OCI-M2 (cell line): Measurements from ENCODE around the gene MIDN.
"Not testable (repeated sequence)": the region's sequence is repeated elsewhere in the genome, so short reads cannot be mapped to it uniquely, and the experiment has no call there.

Source experiments
- DNase-seq: peaks from one replicate; lab custom pipeline; 2025; ENCODE audit not compliant: unreplicated experiment; lab: John Stamatoyannopoulos, UW

The MIDN gene

DNA sequence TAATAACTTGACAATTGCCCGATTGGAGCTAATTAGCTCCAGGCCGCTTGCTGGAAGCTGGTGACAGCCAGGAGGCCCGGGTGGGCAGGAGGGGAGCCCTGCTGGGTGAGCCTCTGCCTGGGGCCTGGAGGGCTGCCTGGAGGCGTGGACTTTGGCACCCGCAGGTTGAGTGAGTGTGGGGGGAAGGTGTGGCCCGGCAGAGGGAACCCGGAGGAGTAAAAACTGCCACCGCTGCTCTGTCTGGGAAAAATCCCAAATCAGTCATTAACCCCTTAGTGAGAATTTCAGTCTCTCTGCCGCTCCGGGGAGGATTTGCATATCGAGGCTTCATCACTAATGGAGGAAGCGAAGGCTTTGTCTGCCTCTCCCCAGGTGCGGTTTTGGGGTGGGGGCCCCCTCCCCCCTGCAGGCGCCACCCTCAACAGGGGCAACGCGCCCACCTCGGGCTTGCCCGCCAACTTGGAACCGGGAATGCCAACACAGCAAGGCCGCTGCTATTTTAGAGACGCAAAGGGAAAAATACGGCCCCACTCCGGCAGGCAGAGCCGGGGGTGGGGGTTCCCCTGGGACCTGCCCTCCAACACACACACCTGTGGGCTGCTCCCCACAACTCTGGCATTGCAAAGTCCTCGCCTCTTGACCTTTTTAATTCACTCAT is 43.5 kb downstream of the MIDN start:
- DNase-seq, result no peak

DNA sequence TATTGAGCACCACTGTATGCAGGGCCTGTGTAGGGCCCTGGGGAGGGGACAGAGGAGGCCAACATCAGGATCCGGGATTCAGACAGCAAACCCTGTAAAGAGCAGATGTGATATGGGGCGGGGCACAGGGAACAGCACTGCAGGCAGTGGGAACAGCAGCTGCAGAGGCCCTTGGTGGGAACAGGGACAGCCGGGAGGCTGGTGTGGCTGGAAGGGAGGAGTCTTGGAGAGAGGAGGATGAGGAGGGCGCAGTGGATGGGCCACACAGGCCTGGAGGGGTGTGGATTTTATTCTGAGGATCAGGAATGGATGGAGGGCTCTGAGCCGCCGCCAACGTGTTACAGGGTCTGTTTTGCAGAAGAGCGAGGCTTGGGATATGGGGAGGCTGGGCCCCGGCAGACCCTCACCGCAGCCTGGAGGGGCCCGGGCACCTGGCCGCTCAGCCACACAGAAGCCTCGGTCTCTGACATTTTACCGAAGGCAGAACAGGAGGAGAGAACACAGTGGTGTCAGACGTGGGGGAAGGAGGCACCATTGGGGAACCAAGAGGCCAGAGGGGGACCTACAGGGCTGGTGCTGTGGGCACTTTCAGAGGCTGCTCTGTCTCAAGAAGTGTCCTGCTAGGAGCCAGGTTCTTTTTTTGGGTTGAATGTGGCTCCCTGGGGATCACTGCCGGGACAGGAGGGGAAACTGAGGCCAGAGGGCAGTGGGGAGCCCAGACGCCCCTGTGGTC is 44.2 kb downstream of the MIDN start:
- no peak for DNase-seq

DNA sequence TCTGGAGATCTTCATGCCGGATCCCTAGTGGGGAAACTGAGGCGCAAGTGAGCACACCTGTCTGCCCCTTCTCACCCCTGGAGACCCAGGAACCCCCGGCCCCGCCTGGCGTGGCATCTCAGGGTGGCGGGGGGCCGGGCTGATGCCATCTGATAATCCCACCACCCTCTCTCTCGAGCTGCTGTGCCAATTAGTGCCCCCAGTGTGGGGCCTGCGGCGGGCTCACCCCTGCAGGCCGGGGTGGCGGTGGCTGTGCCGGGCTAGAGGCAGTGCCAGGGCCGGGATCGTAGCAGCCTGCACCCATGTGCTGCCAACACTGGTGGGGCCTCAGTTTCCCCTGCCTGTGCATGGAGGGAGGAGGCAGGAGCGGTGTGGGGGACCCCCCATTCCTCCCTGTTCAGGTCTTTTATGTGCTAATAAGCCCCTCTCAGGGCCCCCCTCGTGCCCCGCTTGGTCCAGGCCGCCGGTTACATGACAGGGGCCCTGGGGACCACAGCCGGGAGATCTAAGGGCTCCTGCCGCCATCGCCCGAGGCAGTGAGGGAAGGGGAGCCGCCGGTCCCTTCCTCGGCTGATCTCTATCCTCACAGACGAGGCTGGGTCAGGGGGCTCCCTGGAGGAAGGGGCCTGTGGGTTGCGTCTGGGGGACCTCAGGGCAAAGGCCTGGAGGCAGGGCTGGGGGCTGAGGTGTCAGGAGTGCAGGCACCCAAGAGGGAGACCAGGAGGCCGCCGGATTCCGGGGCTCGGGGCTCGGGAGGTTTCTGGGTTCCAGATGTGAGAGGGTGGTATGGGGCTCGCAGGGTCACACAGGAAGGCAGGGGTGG is 45.6 kb downstream of the MIDN start:
- no peak for DNase-seq

DNA sequence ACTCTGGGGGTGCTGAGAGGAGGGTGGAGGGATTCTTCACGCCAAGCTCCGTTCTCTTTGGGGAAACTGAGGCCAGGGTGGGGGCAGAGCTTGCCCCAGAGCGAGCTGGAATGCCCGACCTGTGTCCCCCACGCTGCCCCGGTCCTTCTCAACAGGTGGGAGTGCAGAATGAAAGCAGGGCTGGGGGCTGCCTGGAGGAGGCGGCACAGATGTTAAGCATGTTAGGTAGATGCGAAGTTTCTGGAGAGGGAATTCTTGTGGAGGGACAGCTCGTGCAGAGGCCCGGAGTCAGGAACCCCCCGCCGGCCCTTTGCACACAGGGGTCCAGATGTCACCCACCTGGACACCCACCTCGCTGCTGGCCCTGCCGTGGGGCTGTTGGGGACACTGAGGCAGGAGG is 46.3 kb downstream of the MIDN start:
- DNase-seq, result no peak

DNA sequence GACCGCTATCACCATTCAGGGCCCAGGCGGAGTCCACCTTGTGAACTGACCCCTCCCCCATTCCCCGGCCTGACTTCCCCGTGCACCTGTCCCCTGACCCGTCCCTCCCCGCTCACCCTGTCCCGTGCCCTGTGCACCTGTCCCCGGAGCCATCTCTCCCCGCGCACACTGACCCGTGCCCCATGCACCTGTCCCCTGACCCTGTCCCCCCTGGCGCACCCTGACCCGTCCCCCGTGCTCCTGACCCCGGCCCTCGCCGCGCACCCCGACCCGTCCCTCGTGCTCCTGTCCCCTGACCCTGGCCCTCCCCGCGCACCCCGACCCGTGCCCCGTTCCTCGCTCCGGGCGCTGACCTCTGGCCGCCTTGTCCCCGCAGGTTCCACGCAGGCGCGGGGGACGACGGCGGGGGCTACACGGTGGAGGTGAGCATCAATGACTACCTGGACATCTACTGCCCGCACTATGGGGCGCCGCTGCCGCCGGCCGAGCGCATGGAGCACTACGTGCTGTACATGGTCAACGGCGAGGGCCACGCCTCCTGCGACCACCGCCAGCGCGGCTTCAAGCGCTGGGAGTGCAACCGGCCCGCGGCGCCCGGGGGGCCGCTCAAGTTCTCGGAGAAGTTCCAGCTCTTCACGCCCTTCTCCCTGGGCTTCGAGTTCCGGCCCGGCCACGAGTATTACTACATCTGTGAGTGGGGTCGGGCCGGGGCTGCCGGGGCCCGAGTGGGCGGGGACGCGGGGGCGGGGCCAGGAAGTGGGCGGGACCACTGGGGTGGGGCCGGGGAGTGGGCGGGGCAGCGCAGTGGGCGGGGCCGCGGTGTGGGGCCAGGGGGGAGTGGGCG is 47.0 kb downstream of the MIDN start:
- DNase-seq, result no peak

DNA sequence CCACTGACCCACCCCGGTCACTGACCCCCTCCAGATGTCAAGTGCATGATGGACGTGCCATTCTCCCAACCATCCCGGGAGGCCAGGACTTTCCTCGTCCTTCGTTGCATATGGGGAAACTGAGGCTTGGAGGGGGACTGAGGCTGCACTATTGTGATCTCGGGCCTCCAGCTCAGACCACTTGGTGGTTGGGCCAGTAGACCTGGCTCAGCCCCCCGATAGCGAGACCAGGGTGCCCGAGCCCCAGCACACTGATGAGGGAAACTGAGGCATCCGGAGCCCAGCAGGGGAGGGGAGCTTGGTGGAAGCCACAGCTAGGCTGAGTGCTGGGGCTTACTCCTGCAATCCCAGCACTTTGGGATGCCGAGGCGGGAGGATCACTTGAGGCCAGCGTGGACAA is 47.7 kb downstream of the MIDN start:
- no peak for DNase-seq

DNA sequence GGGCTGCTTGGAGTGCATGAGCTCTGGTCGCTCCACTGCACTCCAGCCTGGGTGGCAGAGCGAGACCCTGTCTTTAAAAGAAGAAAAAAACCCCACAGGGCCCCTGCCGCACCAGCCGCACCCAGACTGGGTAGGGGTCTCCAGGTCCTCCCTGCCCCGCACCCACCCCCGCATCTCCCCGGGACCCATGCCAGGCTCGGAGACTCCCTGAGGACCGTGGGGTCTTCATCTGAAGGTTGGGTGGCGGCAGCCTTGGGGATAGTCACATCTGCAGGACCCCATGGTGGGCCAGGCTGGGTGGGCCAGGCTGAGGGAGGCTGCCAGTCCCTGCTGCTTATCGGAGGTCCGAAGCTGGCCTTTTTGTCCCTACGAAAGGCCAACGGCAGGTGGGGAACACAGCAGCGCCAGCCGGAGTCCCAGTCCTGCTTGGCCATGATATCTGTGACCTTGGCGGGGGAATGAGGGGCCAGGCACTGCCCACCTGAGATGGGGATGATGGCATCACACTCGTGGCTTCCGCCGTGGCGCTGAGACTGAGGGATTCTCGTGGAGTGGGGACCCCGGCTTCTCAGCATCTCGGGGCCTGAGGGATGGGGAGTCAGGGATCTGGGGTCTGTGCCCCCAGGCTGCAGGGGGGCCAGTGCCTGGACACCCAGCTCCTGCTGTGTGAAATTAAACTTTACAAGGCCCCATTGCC is 48.3 kb downstream of the MIDN start:
- no peak for DNase-seq

DNA sequence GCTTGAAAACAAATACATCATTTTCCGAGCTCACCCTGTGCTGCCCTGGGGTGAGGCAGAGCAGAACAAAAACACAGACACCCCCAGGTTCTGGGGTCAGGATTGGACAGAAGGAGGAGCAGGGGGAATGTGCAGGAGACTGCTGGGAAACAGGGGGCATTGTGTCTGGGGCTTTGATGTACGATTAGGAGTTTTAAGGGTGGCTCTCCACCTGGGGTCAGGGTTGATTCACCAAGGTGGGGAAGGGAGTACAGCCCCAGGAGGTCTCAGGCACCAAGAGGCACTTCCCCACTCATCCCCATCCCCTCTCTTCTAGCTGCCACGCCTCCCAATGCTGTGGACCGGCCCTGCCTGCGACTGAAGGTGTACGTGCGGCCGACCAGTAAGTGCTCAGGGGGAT is 49.9 kb downstream of the MIDN start:
- DNase-seq, result no peak

DNA sequence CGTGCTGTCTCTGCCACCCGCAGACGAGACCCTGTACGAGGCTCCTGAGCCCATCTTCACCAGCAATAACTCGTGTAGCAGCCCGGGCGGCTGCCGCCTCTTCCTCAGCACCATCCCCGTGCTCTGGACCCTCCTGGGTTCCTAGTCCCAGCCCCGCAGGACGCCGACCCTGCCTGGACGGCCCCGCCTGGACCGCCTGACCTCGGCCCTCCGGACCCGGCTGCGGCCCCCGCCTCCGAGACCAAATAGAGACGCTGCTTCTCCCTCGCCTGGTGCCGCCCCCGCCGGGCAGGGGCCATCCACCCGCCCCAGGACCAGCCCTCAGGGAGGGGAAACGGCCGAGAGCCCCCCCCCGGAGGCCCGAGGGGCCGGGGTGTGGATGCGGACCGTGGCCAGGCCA is 51.4 kb downstream of the MIDN start:
- no peak for DNase-seq

DNA sequence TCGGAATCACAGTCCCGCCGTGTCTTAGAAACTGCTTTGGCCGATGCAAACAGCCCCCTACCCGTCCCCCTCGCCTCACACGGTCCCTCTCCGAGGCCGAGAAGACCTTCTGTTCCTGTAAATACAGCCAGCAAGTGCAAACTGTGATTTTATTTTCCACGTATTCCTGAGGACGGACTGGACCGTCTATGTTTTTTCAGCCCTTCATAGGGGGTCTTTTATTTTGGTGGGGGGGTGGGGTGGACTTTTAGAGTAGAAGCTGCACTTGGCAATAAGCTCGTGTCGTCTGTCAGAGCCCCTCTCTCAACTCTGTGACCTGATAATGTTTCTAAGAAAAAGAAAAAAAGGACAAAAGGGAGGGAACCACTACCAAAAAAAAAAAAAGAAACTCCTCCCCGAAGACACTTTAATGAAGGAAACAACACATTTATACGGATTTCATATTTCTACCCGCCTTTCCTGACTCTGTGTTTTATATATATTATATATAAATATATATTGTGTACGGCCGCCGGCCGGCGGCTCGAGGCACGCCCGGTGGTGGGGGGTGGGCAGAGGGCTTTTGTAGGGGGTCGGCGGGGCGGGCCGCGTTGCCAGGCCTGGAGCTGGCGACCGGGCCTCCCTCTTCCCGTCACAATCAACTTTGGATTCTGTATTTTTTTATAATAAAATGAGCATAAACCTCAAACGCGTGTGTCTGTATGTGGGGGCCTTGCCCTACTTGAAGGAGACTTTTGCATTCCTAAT is 52.5 kb downstream of the MIDN start:
- no peak for DNase-seq

DNA sequence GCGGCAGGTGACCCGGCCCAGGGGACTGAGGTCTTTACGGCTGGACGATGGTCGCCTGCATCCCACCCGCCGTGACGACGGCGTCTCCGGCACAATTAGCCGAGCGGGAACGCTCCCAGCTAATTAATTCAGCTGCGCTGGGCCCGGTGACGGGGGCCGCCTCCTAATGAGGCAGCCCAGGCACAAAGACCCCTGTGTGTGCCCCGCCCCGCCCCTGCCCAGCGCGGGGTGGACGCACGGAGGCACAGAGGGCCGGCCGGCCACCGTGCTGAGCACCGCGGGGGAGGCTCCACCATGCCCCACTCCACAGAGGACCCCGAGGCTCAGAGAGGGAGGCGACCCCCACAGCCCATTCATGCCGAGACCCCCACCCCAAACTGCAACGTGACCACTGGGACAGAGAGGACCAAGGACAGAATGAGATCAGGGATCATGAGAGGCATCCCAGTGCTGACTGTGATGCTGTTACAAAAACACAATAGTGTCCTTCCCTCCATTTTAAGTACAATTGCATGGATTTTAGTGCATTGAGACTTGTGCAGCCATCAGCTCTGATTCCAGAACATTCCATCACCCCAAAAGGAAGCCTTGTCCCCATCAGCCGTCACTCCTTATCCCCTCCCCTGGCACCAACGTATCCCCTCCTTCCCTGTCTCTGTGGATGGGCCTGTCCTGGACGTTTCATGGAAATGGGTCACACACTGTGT is 54.3 kb downstream of the MIDN start:
- no peak for DNase-seq

DNA sequence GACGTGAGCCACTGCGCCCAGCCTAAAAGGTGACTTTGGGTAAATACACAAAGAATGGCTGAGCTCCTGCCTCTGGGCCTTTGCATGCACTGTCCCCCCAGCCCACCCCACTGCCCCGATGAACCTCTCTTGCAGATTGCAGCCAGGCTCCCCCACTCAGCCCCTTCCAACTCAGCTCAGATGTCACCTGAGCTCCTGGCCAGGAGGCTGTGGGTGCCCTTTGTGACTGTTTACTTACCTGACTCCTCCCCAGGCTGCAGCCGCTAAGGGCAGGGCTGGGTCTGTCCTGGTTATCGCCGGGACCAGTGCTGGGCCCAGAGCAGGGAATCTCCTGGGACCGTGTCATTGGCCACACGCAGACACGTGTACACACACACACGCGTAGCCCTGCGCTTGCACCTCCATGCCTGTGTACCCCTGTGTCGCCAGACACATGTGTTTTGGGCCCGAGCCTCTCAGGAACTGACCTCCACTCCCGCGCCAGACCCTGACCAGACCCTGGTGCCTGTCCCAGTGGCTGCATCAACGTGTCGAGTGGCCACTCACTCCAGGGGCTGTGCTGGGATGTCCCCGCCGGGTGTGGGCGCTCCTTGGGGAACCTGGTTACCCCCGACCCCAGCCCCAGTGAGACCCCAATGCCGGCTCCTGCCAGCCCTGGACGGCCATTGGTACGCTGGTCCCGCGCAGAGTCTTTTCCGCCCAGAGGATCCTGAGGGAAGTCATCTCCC is 56.0 kb downstream of the MIDN start:
- no peak for DNase-seq

DNA sequence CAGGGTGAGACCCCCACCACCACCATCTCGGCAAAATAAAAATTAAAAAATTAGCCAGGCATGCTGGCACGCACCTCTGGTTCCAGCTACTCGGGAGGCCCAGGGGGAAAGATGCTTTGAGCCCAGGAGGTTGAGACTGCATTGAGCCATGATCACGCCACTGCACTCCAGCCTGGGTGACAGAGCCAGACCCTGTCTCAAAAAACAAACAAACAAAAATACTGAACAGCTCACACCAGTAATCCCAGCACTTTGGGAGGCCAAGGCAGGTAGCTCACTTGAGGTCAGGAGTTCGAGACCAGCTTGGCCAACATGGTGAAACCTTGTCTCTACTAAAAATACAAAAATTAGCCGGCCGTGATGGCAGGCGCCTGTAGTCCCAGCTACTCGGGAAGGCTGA is 57.0 kb downstream of the MIDN start:
- not testable (repeated sequence) for DNase-seq

DNA sequence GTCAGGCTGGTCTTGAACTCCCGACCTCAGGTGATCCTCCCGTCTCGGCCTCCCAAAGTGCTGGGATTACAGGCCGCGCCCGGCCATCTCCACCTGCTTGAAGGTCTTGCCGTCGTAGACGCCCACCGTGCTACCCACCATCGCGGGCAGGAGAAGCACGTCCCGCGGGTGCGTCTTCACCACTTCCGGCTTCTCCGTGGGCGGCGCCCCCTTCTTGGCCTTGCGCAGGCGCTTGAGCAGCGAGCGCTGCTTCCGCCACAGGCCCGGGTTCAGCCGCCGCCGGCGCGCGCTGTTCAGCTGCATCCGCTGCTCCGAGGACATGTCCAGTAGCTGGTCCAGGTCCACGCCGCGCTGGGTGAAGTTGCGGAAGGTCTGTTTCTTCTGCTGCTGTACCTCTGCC is 58.9 kb downstream of the MIDN start:
- no peak for DNase-seq

DNA sequence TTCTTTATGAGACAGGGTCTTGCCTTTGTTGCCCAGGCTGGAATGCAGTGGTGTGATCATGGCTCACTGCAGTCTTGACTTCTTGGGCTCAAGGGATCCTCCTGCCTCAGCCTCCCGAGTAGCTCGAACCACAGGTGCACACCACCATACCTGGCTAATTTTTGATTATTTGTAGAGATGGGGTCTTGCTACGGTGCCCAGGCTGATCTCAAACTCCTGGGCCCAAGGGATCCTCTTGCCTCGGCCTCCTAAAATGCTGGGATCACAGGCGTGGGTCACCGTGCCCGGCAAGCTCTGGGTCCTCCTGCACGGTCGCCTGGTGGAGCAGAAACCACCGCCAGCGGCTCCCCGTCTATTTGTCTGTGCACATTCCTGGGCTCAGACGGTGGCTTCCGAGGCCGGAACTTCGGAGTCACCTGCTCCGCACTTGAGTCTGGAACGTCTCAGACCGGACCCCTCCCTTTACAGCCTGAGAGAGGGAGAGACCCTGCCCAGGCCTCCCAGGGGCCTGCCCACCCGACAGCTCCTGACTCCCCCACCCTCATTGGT is 59.4 kb downstream of the MIDN start:
- DNase-seq, result no peak

DNA sequence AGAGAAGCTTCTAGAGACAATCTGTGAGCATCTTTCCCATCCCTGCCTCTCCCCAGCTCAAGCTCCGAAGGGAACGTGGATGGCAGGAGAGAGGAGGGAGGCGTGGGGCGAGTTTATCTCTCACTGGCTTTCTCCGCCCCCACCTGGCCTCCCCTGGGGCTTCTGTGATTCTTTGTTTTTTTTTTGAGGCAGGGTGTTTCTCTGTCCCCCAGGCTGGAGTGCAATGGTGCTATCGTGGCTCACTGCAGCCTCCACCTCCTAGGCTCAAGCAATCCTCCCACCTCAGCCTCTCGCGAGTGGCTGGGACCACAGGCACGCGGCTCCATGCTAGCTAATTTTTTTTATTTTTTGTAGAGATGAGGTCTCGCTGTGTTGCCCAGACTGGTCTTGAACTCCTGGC is 60.3 kb downstream of the MIDN start:
- no peak for DNase-seq
